Heart left ventricle (tissue), 13 donors: ENCODE measurements around the gene LGI2.

ENCODE experiments used
- CTCF ChIP-seq, 12 donors: fragments of 200-600 bp; sonication (generic) in 4 of 12; IDR thresholded peaks; one replicate each; pipeline versions ENCODE4 v1.5.0 to v1.8.0; 2018 to 2022; ENCODE audit warnings: antibody characterized with exemption in 12 of 12, mild to moderate bottlenecking in 5 of 12
- POLR2A ChIP-seq, 2 donors: fragments of 450-650 bp; IDR thresholded peaks; one replicate each; pipeline ENCODE4 v1.6.1; 2017; ENCODE audit warnings: antibody characterized with exemption in 2 of 2, mild to moderate bottlenecking in 2 of 2, moderate library complexity in 2 of 2
- donor health status: ischemic (EF 13 %, LVEDD 7.1; RV severe dilation, severe dysfunction).
- donor health status: DM: no; HTN: yes; CAD: no.
- donor health status: DM: no; HTN: no; CAD: no.
- donor health status: ischemic (EF 25% LVEDD 6.9; RV normal size, moderate dysfunction).
- donor health status: ischemic (EF 25% LVEDD 5.7; RV mildly dilated, moderate dysfunction).
- donor health status: ischemic (EF 35%, LVEDD 5.7; RV mildly dilated, moderate dysfunction).
- donor health status: nonischemic (EF 11% LVEDD 7.7; RV severe dilation, severe dysfunction).
- donor health status: DM: yes; HTN: yes; CAD: no.
- donor health status: PGD.
- donor health status: ischemic (EF 29% LVEDD 5.4; RV normal size, mild dysfunction).
- donor health status: nonischemic (EF 23%, LVEDD 6.1; RV moderate dilation, normal function).

DNA sequence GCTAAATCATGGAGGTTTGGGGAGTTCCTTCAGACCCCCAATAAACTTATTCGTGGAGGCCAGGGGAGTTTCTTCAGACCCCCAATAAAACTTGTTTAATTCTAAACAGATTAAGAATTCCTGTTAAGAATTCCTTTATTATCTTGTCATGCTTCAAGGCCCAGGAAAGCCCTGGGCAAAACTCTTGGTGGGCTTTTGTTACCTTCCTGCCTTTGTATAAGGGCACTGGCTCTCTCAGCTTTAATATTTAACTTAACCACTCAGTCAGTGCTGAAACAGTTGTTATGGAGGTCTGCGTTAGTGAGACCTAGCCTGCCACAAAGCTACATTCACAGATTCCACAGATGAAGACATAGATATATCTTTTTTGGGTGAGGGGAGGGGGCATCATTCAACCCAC is 29.0 kb upstream of the LGI2 start:
- TF ChIP-seq CTCF (IDR thresholded peaks at IDR 0.05) (no peak), POLR2A (IDR thresholded peaks at IDR 0.05) (no peak)
